Right kidney (tissue), 1 donor: Measurements from ENCODE around the gene GALK2.
"Not testable (repeated sequence)": the region's sequence is repeated elsewhere in the genome, so short reads cannot be mapped to it uniquely, and the experiment has no call there.

Experiments used
- DNase-seq: peaks from one replicate; pipeline ENCODE4 v3.0.0-alpha.2; 2016

GALK2 gene

GRCh38 chr15:49155834-49156627, 14.0 kb upstream of the GALK2 start:
- peak; percentile 26 for DNase-seq

- no peak for DNase-seq
Observed at GRCh38 chr15:49163678-49164077, 6.4 kb upstream of the GALK2 start.

GRCh38 chr15:49164865-49165264, 5.2 kb upstream of the GALK2 start:
- no peak for DNase-seq

GRCh38 chr15:49168016-49168415, 2.0 kb upstream of the GALK2 start:
- no peak for DNase-seq

- no peak for DNase-seq
Observed at GRCh38 chr15:49171790-49172189, 1.7 kb downstream of the GALK2 start.

GRCh38 chr15:49174902-49175301, 4.9 kb downstream of the GALK2 start:
- DNase-seq = no peak

- not testable (repeated sequence) for DNase-seq
Observed at GRCh38 chr15:49175582-49176397, 5.7 kb downstream of the GALK2 start.

GRCh38 chr15:49178497-49178896, 8.4 kb downstream of the GALK2 start:
- DNase-seq = no peak

- DNase-seq = no peak
Observed at GRCh38 chr15:49179433-49180190, 9.6 kb downstream of the GALK2 start.

GRCh38 chr15:49182128-49182527, 12.1 kb downstream of the GALK2 start:
- no peak for DNase-seq

GRCh38 chr15:49183741-49184140, 13.7 kb downstream of the GALK2 start:
- not testable (repeated sequence) for DNase-seq

- DNase-seq = no peak
Observed at GRCh38 chr15:49185473-49185872, 15.4 kb downstream of the GALK2 start.

- no peak for DNase-seq
Observed at GRCh38 chr15:49187549-49188245, 17.6 kb downstream of the GALK2 start.

- DNase-seq = no peak
Observed at GRCh38 chr15:49188933-49189332, 18.9 kb downstream of the GALK2 start.

GRCh38 chr15:49189631-49190030, 19.6 kb downstream of the GALK2 start:
- DNase-seq = no peak

GRCh38 chr15:49190586-49190985, 20.5 kb downstream of the GALK2 start:
- DNase-seq = no peak

GRCh38 chr15:49191892-49192291, 21.8 kb downstream of the GALK2 start:
- DNase-seq = no peak

- no peak for DNase-seq
Observed at GRCh38 chr15:49196856-49197255, 26.8 kb downstream of the GALK2 start.

- DNase-seq = no peak
Observed at GRCh38 chr15:49199666-49200065, 29.6 kb downstream of the GALK2 start.

- no peak for DNase-seq
Observed at GRCh38 chr15:49200347-49200746, 30.3 kb downstream of the GALK2 start.

- DNase-seq = not testable (repeated sequence)
Observed at GRCh38 chr15:49208102-49208501, 38.1 kb downstream of the GALK2 start.

GRCh38 chr15:49212897-49213296, 42.9 kb downstream of the GALK2 start:
- no peak for DNase-seq
